Activated gamma-delta T cell treated with anti-CD3 and anti-CD28 coated beads, Interleukin-2, amount 50 U/mL, for 16 hours (primary cell): ENCODE results near the gene PACRGL.

Experiments
- DNase-seq: peaks from one replicate; pipeline ENCODE4 v3.0.0-alpha.2; 2020; ENCODE audit warnings: low read depth

Gene PACRGL

GRCh38 chr4:20700007-20700761 lies at the start of gene PACRGL:
Gene PACRGL (plus strand): TSS chr4:20700458. CDS start chr4:20704482, 4,024 bp downstream.
- peak; percentile 91 for DNase-seq

DNA sequence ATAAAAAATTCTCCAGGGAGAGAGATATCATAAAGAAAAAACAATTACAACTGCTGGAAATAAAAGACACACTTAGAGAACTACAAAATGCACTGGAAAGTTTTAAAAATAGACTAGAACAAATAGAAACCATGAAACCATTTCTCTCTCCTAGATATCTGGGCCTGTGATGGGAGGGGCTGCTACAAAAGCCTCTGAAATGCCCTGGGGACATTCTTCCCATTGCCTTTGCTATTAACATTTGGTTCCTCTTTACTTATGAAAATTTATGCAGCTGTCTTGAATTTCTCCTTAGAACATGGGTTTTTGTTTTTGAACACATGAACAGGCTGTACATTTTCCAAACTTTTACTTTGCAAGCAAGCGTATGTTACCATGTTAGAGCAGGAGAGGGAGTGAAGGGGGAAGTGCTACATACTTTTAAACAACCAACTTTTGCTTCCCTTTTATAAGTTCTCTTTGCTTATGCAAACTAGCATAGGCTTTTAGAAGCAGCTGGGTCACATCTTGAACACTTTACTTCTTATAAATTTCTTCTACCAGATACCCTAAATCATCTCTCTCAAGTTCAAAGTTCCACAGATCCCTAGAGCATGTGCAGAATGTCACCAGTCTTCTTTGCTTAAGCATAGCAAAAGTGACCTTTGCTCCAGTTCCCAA lies 47.9 kb upstream of the PACRGL start:
- no peak for DNase-seq

- DNase-seq: no peak
Measured at GRCh38 chr4:20658456-20658855, 41.8 kb upstream of the PACRGL start.

- DNase-seq: no peak
Measured at GRCh38 chr4:20662851-20663250, 37.4 kb upstream of the PACRGL start.

GRCh38 chr4:20666012-20666860 lies 34.0 kb upstream of the PACRGL start:
- DNase-seq: no peak

DNA sequence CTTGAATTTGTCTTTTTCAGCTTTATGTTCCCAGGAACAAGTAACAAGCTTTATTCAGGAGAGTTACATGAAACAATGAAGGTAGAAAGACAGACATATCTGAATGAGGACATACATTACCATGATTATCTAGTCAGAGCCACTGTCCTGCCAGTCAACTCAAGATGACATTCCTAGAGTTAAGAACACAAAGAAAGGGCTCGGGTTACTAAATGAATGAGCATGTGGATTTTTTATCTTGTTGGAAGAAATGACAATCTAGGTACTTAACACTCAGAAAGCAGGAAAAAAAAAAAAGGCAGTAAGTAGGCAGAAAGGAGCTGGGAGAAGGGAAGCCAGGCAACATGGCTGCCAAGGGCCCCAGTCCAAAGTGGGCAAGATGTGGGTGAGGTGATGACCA lies 28.0 kb upstream of the PACRGL start:
- DNase-seq: no peak

DNA sequence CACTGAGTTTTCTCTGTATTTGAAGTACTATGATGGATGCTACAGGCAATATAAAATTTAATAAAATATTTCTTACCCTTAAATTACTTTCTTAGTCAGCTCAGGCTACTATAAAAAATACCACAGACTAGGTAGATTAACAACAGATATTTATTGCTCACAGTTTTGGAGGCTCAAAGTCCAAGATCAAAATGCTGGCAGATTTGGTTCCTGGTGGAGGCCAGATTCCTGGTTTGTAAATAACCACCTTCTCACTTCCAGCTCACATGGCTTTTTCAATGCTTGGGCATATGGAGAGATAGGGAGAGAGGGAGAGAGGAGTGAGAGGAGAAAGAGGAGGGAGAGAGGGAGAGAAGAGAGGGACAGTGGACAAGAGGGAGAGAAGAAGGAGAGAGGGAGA lies 24.5 kb upstream of the PACRGL start:
- no peak for DNase-seq

- no peak for DNase-seq
Measured at GRCh38 chr4:20676501-20677197, 23.6 kb upstream of the PACRGL start.

GRCh38 chr4:20678400-20678799 lies 21.9 kb upstream of the PACRGL start:
- DNase-seq: no peak

GRCh38 chr4:20679951-20680350 lies 20.3 kb upstream of the PACRGL start:
- no peak for DNase-seq

DNA sequence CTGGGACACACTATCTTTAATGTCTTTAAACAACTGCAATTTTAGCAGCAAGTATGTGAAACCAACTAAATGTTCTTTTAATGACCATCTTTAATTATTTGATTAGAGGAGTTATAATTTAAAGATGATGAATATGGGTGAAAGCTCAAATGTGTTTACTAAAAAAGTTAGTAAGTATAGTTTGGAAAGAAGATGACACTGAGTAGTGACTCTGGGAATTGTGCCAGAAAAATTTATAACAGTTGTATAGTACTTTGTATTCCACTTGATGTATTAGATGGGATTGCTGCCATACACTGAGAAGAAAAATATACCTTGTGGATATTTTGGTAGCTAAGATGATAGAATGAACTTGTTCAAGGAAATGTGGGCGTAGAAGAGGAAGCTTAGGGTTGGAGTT lies 19.5 kb upstream of the PACRGL start:
- DNase-seq: no peak

DNA sequence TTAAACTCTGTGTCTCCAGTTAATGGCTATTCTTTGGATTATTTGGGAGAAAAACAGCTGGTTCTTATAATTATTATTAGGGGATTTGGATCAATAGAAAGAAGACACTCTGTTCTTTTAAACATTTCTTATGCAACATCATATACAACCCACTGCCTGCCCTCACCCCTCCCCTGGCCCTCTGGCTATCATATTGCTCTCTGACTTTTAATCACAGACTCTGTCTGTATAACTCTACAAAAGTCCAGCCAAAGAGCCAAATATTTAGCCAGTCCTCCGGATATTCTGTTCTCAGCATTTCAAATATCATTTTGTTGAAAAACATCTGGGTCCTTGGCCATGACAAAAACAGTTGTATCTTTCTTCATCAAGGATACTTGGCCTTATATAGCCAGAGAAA lies 19.0 kb upstream of the PACRGL start:
- no peak for DNase-seq

- no peak for DNase-seq
Measured at GRCh38 chr4:20682853-20683252, 17.4 kb upstream of the PACRGL start.

DNA sequence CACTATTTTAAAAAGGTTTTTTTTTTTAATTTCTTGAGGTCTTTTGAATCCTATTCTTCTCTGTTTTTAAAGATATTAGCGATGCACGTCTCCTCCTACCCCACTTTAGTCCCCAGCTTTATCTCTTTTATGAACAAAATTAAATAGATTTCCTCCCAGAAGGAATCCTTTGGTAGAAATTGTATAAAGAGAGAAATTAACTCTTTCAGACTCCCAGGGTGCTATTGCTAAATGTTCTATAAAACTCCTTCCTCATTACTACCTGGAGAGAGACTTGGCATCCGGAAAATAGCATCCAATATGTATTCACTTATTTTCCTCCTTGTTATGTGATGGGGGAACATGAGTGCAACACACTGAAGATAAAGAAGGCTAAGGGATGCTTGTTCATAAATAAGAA lies 16.5 kb upstream of the PACRGL start:
- no peak for DNase-seq

DNA sequence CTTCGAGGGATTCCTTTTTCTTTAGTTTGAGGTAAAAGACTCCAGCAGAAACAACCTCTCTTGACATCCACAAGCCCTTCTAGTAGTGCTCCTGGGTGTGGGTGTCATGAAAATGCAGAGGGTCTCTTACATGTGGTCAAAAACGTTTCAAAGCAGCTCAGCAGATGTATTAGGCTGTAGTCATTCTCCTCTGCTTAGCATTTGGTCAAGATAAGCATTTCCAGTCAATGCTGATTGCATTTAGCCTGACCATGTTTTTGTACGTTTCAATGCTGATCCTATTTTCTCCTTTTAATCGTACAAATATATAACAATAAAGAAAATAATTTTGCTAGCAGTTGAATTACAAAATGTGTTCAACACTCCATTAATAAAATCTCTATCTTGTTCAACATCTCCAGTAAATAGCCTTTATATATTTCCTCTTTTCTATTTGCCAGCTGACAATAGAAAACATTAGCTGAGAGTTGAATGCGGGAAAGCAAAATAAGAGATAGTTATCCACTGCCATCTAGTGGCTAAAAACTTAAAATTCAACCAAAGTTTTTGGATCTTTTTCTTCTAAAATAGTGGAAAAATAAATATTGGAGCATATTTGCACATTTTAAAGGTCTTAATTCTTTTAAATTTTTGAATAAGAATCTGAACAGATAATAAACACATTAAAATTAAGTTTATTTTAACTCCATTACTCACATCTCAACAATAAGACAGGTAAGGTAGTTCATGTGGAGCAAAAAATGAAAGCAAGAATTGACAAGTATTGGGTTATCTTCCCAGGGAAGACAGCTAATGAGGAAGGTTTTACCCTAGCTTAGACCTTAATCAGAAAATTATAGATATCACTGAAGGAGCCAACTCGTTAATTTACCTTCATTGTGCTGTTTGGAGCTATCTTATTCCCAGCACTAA lies 15.2 kb upstream of the PACRGL start:
- no peak for DNase-seq

- no peak for DNase-seq
Measured at GRCh38 chr4:20687864-20688263, 12.4 kb upstream of the PACRGL start.

GRCh38 chr4:20696815-20697214 lies 3.4 kb upstream of the PACRGL start:
- DNase-seq: no peak

DNA sequence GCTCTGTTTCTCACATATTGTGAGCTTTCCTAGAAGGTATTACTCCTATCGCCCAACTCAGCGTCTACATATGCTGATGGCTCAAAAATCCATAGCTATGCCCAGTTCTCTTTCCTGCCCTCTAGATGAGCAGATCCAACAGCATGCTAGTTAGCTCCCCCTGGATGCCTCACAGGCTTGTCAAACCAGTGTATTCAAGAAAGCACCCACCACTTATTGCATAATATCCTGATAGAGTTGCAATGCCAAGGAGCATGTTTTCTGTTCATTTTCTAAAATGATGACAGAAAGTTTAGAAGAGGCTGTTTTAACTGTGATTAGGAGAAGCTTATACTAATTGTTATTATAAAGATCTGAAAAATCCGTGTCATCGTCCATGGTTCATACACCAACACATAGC lies 1.9 kb upstream of the PACRGL start:
- DNase-seq: no peak

DNA sequence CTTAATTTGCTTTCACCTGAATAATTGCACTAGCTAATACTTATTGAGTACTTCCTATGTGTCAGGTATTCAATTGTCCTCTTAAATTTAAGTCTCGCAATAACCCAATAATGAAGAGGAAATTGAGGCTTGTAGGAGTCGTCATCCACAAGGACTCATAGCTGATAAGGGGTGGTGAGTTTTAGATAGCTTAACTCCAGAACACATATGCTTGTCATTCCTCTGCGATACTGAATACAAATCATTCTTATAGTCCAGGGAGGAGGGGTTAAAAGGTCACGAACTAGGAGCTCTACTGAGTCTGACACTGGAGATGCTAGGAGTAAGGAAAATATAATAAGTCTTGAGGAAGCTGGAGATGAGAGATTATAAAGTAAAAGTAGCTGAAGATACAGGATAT lies 1.4 kb upstream of the PACRGL start:
- no peak for DNase-seq

- DNase-seq: no peak
Measured at GRCh38 chr4:20711335-20711734, 11.1 kb downstream of the PACRGL start.

- DNase-seq: no peak
Measured at GRCh38 chr4:20723019-20723418, 22.8 kb downstream of the PACRGL start.
